Common myeloid progenitor, CD34-positive (primary cell): ENCODE data around the gene ANKRD17.
A peak's percentile ranks its signal among the peaks of the same experiment; 100 is the strongest.

Source experiments
- CTCF ChIA-PET: fragments of 350-600 bp; sonication (Branson Sonifier 250); formaldehyde crosslinking; loops from one replicate; lab custom pipeline; 2021; ENCODE audit warnings: antibody characterized with exemption; lab: Charles Lee
- POLR2A ChIA-PET: fragments of 350-600 bp; sonication (Branson Sonifier 250); formaldehyde crosslinking; loops from one replicate; lab custom pipeline; 2021; ENCODE audit warnings: antibody characterized with exemption; lab: Charles Lee
- DNase-seq, 3 donors: peaks; one replicate each; pipeline versions ENCODE4 v3.0.0 to v3.0.0-alpha.2; 2013
- H3K27ac ChIP-seq, 2 experiments: 1 replicate in 1 of 2; 2 replicates in 1 of 2; pipeline ENCODE4 v1.7.0; 2013; ENCODE audit warnings: inconsistent platforms in 2 of 2, low read length in 2 of 2, mild to moderate bottlenecking in 2 of 2, low read depth in 1 of 2, moderate library complexity in 1 of 2; ENCODE audit not compliant: severe bottlenecking in 2 of 2, insufficient read depth in 1 of 2, poor library complexity in 1 of 2
- H3K27me3 ChIP-seq, 5 experiments: replicated peaks in 2 of 5; 1 replicate in 3 of 5; 2 replicates in 2 of 5; pipeline versions ENCODE4 v1.6.1 to v1.7.0; 2013; ENCODE audit warnings: low read length in 4 of 5, mild to moderate bottlenecking in 2 of 5, moderate library complexity in 2 of 5, inconsistent platforms in 1 of 5; ENCODE audit not compliant: insufficient read depth in 5 of 5, control insufficient read depth in 4 of 5
- H3K36me3 ChIP-seq, 4 experiments: 1 replicate in 2 of 4; 2 replicates in 2 of 4; pipeline versions ENCODE4 v1.6.1 to v1.7.0; 2013; ENCODE audit warnings: low read length in 3 of 4, control low read depth in 1 of 4, mild to moderate bottlenecking in 1 of 4; ENCODE audit not compliant: control insufficient read depth in 4 of 4, insufficient read depth in 4 of 4
- H3K4me1 ChIP-seq, 4 experiments: 1 replicate in 3 of 4; 2 replicates in 1 of 4; pipeline versions ENCODE4 v1.6.1 to v1.7.1; 2013; ENCODE audit warnings: low read length in 3 of 4, mild to moderate bottlenecking in 3 of 4, control low read depth in 1 of 4, inconsistent platforms in 1 of 4, moderate library complexity in 1 of 4; ENCODE audit not compliant: control insufficient read depth in 4 of 4, insufficient read depth in 4 of 4; ENCODE audit errors: control extremely low read depth in 1 of 4
- H3K4me3 ChIP-seq, 7 experiments: 1 replicate in 4 of 7; 2 replicates in 3 of 7; pipeline versions ENCODE4 v1.5.1 to v1.7.0; 2013; ENCODE audit warnings: mild to moderate bottlenecking in 7 of 7, low read length in 6 of 7, moderate library complexity in 6 of 7, inconsistent platforms in 2 of 7, low read depth in 2 of 7, control low read depth in 1 of 7; ENCODE audit not compliant: insufficient read depth in 4 of 7, control insufficient read depth in 1 of 7; ENCODE audit errors: extremely low read depth in 1 of 7
- H3K9me3 ChIP-seq, 5 experiments: 1 replicate in 4 of 5; 2 replicates in 1 of 5; pipeline versions ENCODE4 v1.6.1 to v1.7.1; 2013; ENCODE audit warnings: low read length in 4 of 5, mild to moderate bottlenecking in 2 of 5, inconsistent platforms in 1 of 5, low read depth in 1 of 5, moderate library complexity in 1 of 5; ENCODE audit not compliant: control insufficient read depth in 4 of 5, insufficient read depth in 2 of 5; ENCODE audit errors: control extremely low read depth in 1 of 5
- WGBS: methylation state at CpG from one replicate; pipeline ENCODE4 v1.1.5; 2013; ENCODE audit not compliant: insufficient coverage; 5-methylcytosine and 5-hydroxymethylcytosine counted together

ANKRD17 gene

GRCh38 chr4:73098016-73098415 lies 160.6 kb downstream of the ANKRD17 start:
- no peaks in the 10 kb centered on the region for H3K4me1 ChIP-seq
- no peaks in the 10 kb centered on the region for H3K27me3 ChIP-seq
- peak overlapping the region in 1 of 2 experiments; percentile 19 for H3K27ac ChIP-seq
- ChIA-PET POLR2A (no interaction called here), CTCF (interaction anchor here (1.0 to 1.2 kb wide), 3 partner anchors 9 to 1096 kb away, joined by 3 to 5 read pairs (median 4); no protein-coding TSS in a partner anchor)
- H3K9me3 ChIP-seq = no peaks in the 10 kb centered on the region
- DNase-seq = no peak
- WGBS = 100% methylated on average over 2 of the region's 4 CpGs
- H3K36me3 ChIP-seq = peaks cover 21 to 64% (median 44%) of the 10 kb centered on the region in 4 experiments
- H3K4me3 ChIP-seq = no peak overlapping the region

- no peaks in the 10 kb centered on the region for H3K4me1 ChIP-seq
- CTCF ChIA-PET = no interaction called here
- WGBS = no CpG with 5 or more reads among the region's 1 CpG
Measured at GRCh38 chr4:73092868-73093267, 165.7 kb downstream of the ANKRD17 start.

DNA sequence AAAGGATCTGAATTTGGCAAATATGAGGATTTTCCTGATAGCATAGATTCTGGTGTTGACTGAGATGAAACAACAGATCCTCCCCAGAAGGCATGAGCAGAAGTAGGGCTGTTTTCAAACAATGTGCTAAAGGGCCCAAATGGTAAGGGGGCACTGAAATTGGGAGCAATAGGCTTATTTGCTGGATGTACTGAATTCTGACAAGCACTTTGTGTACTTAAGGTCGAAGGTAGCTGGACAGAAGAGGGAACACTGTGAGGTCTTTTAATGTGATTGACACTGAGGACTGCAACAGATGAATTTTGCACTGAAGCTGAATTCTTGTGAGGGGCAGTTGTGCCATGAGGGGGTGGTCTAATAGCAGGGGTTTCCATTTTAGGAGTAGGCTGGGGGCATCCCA lies 167.9 kb downstream of the ANKRD17 start:
- 100% methylated on average over 1 of the region's 1 CpG for WGBS
- no peak overlapping the region for H3K4me3 ChIP-seq
- no peak overlapping the region for H3K27ac ChIP-seq
- DNase-seq = no peak
- H3K27me3 ChIP-seq = no peaks in the 10 kb centered on the region
- peaks cover 0 to 3% (median under 1%) of the 10 kb centered on the region in 4 experiments for H3K4me1 ChIP-seq
- ChIA-PET POLR2A (no interaction called here), CTCF (interaction anchor here (1.2 to 1.5 kb wide), 2 partner anchors 10 to 18 kb away, joined by 3 to 6 read pairs; no protein-coding TSS in a partner anchor)
- no peaks in the 10 kb centered on the region for H3K9me3 ChIP-seq
- peaks cover 19 to 43% (median 31%) of the 10 kb centered on the region in 4 experiments for H3K36me3 ChIP-seq

More at GRCh38 chr4:73092868-73093267, 165.7 kb downstream of the ANKRD17 start:
- POLR2A ChIA-PET = no interaction called here
- H3K27me3 ChIP-seq = no peaks in the 10 kb centered on the region
- H3K4me3 ChIP-seq = no peak overlapping the region
- DNase-seq = no peak
- no peaks in the 10 kb centered on the region for H3K9me3 ChIP-seq
- peak overlapping the region in 1 of 2 experiments; percentile 1 for H3K27ac ChIP-seq
- peaks cover 17 to 52% (median 39%) of the 10 kb centered on the region in 4 experiments for H3K36me3 ChIP-seq

DNA sequence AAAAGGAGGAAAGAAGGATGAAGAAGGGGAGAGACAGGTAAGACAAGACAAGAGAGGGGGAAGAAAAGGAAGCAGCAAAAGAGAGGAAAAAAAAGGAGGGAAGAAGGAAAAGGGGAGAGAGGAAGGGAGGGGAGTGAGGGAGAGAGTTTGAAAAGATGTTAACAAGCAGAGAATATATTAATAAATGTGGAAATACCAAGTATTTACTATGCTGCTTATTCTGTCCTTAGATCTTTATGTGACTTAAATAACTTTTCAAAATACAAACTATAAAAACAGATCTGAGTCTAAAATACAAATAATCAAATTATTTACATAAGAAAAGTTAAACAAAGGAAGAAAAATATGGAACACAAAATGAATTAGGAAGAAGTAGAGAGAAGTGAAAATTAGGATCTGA lies 170.7 kb downstream of the ANKRD17 start:
- Histone ChIP-seq H3K9me3 (no peaks in the 10 kb centered on the region), H3K4me1 (peaks cover 0 to 3% (median under 1%) of the 10 kb centered on the region in 4 experiments), H3K36me3 (peaks cover 15 to 49% (median 32%) of the 10 kb centered on the region in 4 experiments), H3K27ac (no peak overlapping the region), H3K27me3 (no peaks in the 10 kb centered on the region), H3K4me3 (no peak overlapping the region)
- no peak for DNase-seq
- ChIA-PET CTCF (no interaction called here), POLR2A (no interaction called here)

DNA sequence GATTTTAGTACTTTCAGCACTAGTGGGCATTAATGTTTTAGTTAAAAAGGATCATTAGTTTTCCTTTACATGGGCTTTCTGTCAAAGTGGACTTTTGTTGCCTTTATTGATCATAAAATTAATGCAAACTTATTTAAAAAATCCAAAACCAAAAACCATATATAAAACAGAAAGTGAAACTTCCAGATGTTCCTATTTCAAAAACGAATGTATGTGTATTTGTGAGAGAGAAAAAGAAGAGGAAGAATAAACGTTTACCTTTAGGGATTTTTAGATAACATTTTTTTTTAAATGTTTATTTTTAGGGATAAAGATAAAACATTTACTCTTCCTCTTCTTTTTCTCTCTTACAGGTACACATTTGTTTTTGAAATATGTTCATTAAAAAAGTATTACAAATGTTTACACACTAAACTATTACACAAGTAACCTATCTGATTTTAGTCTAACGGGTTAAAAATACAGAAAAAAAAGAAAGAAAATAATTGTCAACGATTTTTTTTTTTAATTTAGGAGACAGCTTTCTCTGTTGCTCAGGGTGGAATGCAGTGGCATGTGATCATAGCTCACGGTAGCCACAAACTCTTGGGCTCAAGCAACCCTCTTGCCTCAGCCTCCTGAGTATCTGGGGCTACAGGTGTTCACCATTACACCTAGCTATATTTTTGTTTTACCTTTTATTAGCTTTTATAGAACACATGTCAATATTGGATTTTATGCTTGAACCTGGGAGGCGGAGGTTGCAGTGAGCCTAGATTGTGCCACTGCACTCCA lies 172.3 kb downstream of the ANKRD17 start:
- POLR2A ChIA-PET = no interaction called here
- no peaks in the 10 kb centered on the region for H3K9me3 ChIP-seq
- WGBS = 0% methylated on average over 1 of the region's 6 CpGs
- CTCF ChIA-PET = interaction anchor here (0.6 to 1.0 kb wide), 2 partner anchors 13 to 1012 kb away, joined by 3 to 4 read pairs; no protein-coding TSS in a partner anchor
- H3K27me3 ChIP-seq = no peaks in the 10 kb centered on the region
- H3K27ac ChIP-seq = peak overlapping the region; percentile 58 to 87
- DNase-seq = peak; percentile 5 to 58 (median 40)
- peak overlapping the region in 5 of 7 experiments; percentile 26 to 72 (median 44) for H3K4me3 ChIP-seq
- peaks cover 0 to 3% (median under 1%) of the 10 kb centered on the region in 4 experiments for H3K4me1 ChIP-seq
- peaks cover 12 to 38% (median 27%) of the 10 kb centered on the region in 4 experiments for H3K36me3 ChIP-seq

- 95% methylated on average over 3 of the region's 3 CpGs for WGBS
- Histone ChIP-seq H3K4me1 (no peaks in the 10 kb centered on the region), H3K4me3 (no peak overlapping the region), H3K9me3 (no peaks in the 10 kb centered on the region), H3K27ac (no peak overlapping the region), H3K27me3 (no peaks in the 10 kb centered on the region), H3K36me3 (peaks cover 15 to 62% (median 36%) of the 10 kb centered on the region in 4 experiments)
- no peak for DNase-seq
- ChIA-PET POLR2A (no interaction called here), CTCF (interaction anchor here (1.3 to 1.7 kb wide), 2 partner anchors 10 kb away, joined by 6 to 10 read pairs; partner anchors contain the start of gene COX18)
Measured at GRCh38 chr4:73080789-73081188, 177.8 kb downstream of the ANKRD17 start.

DNA sequence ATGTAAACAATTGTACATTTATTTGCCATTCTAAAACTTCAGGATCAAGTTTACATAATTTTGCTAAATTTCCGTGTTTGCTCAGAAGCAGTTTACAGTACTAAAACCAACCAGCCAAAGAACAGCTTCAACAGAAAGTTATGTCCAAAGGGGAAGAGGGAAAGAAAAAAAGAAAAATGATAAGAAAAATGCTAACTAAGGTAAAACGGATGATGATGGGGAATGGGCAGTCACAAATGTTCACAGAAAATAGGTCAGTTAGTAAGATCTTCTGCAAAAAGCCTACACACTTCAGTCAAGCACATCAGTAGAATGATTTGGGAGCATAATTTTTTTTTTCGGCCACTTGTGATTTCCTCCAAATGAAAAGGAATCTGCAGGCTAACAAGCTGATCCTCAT lies 182.8 kb downstream of the ANKRD17 start:
- H3K36me3 ChIP-seq = peaks cover 10 to 54% (median 32%) of the 10 kb centered on the region in 4 experiments
- no peak for DNase-seq
- ChIA-PET POLR2A (no interaction called here), CTCF (no interaction called here)
- WGBS = 100% methylated on average over 1 of the region's 3 CpGs
- no peaks in the 10 kb centered on the region for H3K4me1 ChIP-seq
- no peak overlapping the region for H3K4me3 ChIP-seq
- H3K9me3 ChIP-seq = no peaks in the 10 kb centered on the region
- H3K27ac ChIP-seq = no peak overlapping the region
- no peaks in the 10 kb centered on the region for H3K27me3 ChIP-seq
